K562 (cell line): ENCODE results near the gene NXF3. TPM values are rescaled to one million over a fixed set of nuclear protein-coding genes. Genes with fewer than 3 reads are reported as not detected.

Source experiments
- BRD9 ChIP-seq: fragments of 450-650 bp; IDR thresholded peaks from 2 replicates; pipeline ENCODE4 v1.6.1; 2018; ENCODE audit warnings: low read depth; ENCODE audit not compliant: partially characterized antibody
- CAMTA2 ChIP-seq: fragments of 250-450 bp; sonication (Bioruptor Pico); conservative IDR thresholded peaks from 2 replicates; pipeline ENCODE4 v1.5.1; 2022
- CBX2 ChIP-seq: fragments of 200-600 bp; sonication (generic); IDR thresholded peaks from one replicate; pipeline ENCODE4 v1.6.1; 2012; ENCODE audit warnings: mild to moderate bottlenecking, low read length, inconsistent platforms; ENCODE audit not compliant: insufficient read depth, poor library complexity, severe bottlenecking
- FOXO4 ChIP-seq: fragments of 450-650 bp; formaldehyde crosslinking; IDR thresholded peaks from 2 replicates; pipeline ENCODE4 v1.4.0; 2020; ENCODE audit warnings: mild to moderate bottlenecking, moderate library complexity
- HNRNPK ChIP-seq: fragments of 200-400 bp; formaldehyde crosslinking; IDR thresholded peaks from one replicate; pipeline ENCODE4 v1.6.1; 2018; ENCODE audit warnings: mild to moderate bottlenecking, low read depth, low read length; ENCODE audit not compliant: poor library complexity, severe bottlenecking
- NFIX ChIP-seq: fragments of 250-450 bp; sonication (Bioruptor Pico); IDR thresholded peaks from 2 replicates; pipeline ENCODE4 v1.4.0; 2020; ENCODE audit warnings: low read depth, mild to moderate bottlenecking, moderate library complexity
- SMAD4 ChIP-seq: fragments of 250-450 bp; sonication (Bioruptor Pico); conservative IDR thresholded peaks from 2 replicates; pipeline ENCODE4 v1.8.0; 2021; ENCODE audit warnings: inconsistent platforms, mild to moderate bottlenecking, moderate library complexity
- STAT5B ChIP-seq: fragments of 250-450 bp; sonication (Bioruptor Pico); IDR thresholded peaks from 2 replicates; pipeline ENCODE4 v1.8.0; 2021; ENCODE audit warnings: mild to moderate bottlenecking, inconsistent platforms
- TAF7 ChIP-seq: fragments of 450-650 bp; IDR thresholded peaks from 2 replicates; pipeline ENCODE4 v1.6.1; 2016; ENCODE audit warnings: missing genetic modification characterization, missing compliant biosample characterization
- ZNF586 ChIP-seq: fragments of 450-650 bp; formaldehyde crosslinking; conservative IDR thresholded peaks from 2 replicates; pipeline ENCODE4 v1.4.0; 2020; ENCODE audit warnings: mild to moderate bottlenecking, moderate library complexity
- ZNF717 ChIP-seq: fragments of 250-450 bp; sonication (Bioruptor Pico); IDR thresholded peaks from 2 replicates; pipeline ENCODE4 v1.5.0; 2021
- ZNF764 ChIP-seq: fragments of 250-450 bp; sonication (Bioruptor Pico); IDR thresholded peaks from 2 replicates; pipeline ENCODE4 v1.4.0; 2020; ENCODE audit warnings: low read depth, mild to moderate bottlenecking, moderate library complexity
- polyA plus RNA-seq, 8 experiments: library from polyadenylated mRNA; depleted of rRNA in 4 of 8; stranded (reverse) in 5 of 8; unstranded in 3 of 8; fragments of >200 nt; fragmentation: Nextera tagmentation in 2 of 8; fragmentation: Illumina TruSeq in 1 of 8; extraction: Ambion mirVana in 2 of 8; extraction: Trizol in 1 of 8; gene quantifications; 2 replicates each; pipeline versions ENCODE4 v1.2.1 to v1.2.3, GENCODE V29; 2011 to 2014; ENCODE audit warnings: inconsistent platforms in 1 of 8, missing spikeins in 1 of 8
- total RNA-seq, 7 experiments: library from RNA; depleted of rRNA in 6 of 7; stranded (reverse); fragments of >200 nt in 6 of 7; fragmentation: Illumina TruSeq in 2 of 7; extraction: Trizol in 2 of 7; gene quantifications; 2 replicates each; pipeline versions ENCODE4 v1.2.1 to v1.2.3, GENCODE V29; 2011 to 2021; ENCODE audit warnings: low replicate concordance in 1 of 7
- TF ChIP-seq, protein P1 (sequence below): sonication (generic); formaldehyde crosslinking; IDR thresholded peaks from 2 replicates; pipeline ENCODE4 v1.8.0; 2022; ENCODE audit warnings: missing genetic modification reagents, mild to moderate bottlenecking, borderline replicate concordance
- TF ChIP-seq, protein P2 (sequence below), 2 experiments: fragments of 450-650 bp in 1 of 2; sonication (generic) in 1 of 2; formaldehyde crosslinking in 1 of 2; IDR thresholded peaks; 2 replicates each; pipeline versions ENCODE4 v1.7.1 to v1.9.0; 2016 to 2022; ENCODE audit warnings: inconsistent platforms in 1 of 2, mild to moderate bottlenecking in 1 of 2, missing genetic modification reagents in 1 of 2

NXF3 gene
- total and polyA plus RNA-seq, 9 of the 15 experiments (the other 6 are each of a cell fraction or from before 2014, with no cell fraction given), result 0.18 to 0.40 (median 0.28) TPM; not detected in 2

GRCh38 chrX:103124284-103124683 lies 31.3 kb upstream of the NXF3 start (continued):
- TF ChIP-seq, protein P1, sequence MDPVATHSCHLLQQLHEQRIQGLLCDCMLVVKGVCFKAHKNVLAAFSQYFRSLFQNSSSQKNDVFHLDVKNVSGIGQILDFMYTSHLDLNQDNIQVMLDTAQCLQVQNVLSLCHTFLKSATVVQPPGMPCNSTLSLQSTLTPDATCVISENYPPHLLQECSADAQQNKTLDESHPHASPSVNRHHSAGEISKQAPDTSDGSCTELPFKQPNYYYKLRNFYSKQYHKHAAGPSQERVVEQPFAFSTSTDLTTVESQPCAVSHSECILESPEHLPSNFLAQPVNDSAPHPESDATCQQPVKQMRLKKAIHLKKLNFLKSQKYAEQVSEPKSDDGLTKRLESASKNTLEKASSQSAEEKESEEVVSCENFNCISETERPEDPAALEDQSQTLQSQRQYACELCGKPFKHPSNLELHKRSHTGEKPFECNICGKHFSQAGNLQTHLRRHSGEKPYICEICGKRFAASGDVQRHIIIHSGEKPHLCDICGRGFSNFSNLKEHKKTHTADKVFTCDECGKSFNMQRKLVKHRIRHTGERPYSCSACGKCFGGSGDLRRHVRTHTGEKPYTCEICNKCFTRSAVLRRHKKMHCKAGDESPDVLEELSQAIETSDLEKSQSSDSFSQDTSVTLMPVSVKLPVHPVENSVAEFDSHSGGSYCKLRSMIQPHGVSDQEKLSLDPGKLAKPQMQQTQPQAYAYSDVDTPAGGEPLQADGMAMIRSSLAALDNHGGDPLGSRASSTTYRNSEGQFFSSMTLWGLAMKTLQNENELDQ, result no peak
- no peak for TF ChIP-seq ZNF764
- TF ChIP-seq, protein P2, sequence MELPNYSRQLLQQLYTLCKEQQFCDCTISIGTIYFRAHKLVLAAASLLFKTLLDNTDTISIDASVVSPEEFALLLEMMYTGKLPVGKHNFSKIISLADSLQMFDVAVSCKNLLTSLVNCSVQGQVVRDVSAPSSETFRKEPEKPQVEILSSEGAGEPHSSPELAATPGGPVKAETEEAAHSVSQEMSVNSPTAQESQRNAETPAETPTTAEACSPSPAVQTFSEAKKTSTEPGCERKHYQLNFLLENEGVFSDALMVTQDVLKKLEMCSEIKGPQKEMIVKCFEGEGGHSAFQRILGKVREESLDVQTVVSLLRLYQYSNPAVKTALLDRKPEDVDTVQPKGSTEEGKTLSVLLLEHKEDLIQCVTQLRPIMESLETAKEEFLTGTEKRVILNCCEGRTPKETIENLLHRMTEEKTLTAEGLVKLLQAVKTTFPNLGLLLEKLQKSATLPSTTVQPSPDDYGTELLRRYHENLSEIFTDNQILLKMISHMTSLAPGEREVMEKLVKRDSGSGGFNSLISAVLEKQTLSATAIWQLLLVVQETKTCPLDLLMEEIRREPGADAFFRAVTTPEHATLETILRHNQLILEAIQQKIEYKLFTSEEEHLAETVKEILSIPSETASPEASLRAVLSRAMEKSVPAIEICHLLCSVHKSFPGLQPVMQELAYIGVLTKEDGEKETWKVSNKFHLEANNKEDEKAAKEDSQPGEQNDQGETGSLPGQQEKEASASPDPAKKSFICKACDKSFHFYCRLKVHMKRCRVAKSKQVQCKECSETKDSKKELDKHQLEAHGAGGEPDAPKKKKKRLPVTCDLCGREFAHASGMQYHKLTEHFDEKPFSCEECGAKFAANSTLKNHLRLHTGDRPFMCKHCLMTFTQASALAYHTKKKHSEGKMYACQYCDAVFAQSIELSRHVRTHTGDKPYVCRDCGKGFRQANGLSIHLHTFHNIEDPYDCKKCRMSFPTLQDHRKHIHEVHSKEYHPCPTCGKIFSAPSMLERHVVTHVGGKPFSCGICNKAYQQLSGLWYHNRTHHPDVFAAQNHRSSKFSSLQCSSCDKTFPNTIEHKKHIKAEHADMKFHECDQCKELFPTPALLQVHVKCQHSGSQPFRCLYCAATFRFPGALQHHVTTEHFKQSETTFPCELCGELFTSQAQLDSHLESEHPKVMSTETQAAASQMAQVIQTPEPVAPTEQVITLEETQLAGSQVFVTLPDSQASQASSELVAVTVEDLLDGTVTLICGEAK (IDR thresholded peaks at IDR 0.05), result no peak
- TF ChIP-seq, protein P2 (CRISPR knock-in tag; IDR thresholded peaks at IDR 0.05), result no peak
- no peak for TF ChIP-seq TAF7 (tag)
- TF ChIP-seq STAT5B, result no peak
- no peak for TF ChIP-seq ZNF586 (CRISPR knock-in tag)
- TF ChIP-seq BRD9, result no peak
- no peak for TF ChIP-seq FOXO4 (CRISPR knock-in tag)
- no peak for TF ChIP-seq NFIX (CRISPR knock-in tag)
- TF ChIP-seq SMAD4, result peak; percentile 91
- TF ChIP-seq ZNF717, result no peak
- TF ChIP-seq CBX2, result no peak
- TF ChIP-seq CAMTA2, result no peak
- TF ChIP-seq HNRNPK, result no peak
